SK-N-SH (cell line): ENCODE data around the gene TTYH3.

Experiments
- CTCF ChIP-seq: fragments of 200-600 bp; sonication (generic); IDR thresholded peaks from 2 replicates; pipeline ENCODE4 v1.6.1; 2017; ENCODE audit warnings: antibody characterized with exemption, mild to moderate bottlenecking, moderate library complexity
- JUND ChIP-seq: IDR thresholded peaks from 2 replicates; pipeline ENCODE4 v1.4.0; 2012
- MAX ChIP-seq: IDR thresholded peaks from 2 replicates; pipeline ENCODE4 v1.4.0; 2012; ENCODE audit warnings: low read depth
- POLR2AphosphoS5 ChIP-seq: IDR thresholded peaks from 2 replicates; pipeline ENCODE4 v1.6.1; 2012; ENCODE audit warnings: low read depth, low read length
- YY1 ChIP-seq: IDR thresholded peaks from 2 replicates; pipeline ENCODE4 v1.4.0; 2012; ENCODE audit warnings: low read depth, mild to moderate bottlenecking

GRCh38 chr7:2643386-2644219, 11.8 kb downstream of the TTYH3 start:
- no peak for TF ChIP-seq POLR2AphosphoS5
- peak; percentile 38 for TF ChIP-seq CTCF
- TF ChIP-seq YY1 = no peak
- TF ChIP-seq MAX = no peak
- TF ChIP-seq JUND = no peak
